H1 (cell line): ENCODE results near the gene PRR5L. TPM values are rescaled to one million over a fixed set of nuclear protein-coding genes. Genes with fewer than 3 reads are reported as not detected.
A peak's percentile ranks its signal among the peaks of the same experiment; 100 is the strongest.

Source experiments
- CTCF ChIA-PET: fragments of 300-600 bp; sonication (Branson Sonifier 250); formaldehyde crosslinking; loops from one replicate; lab custom pipeline; 2021; ENCODE audit not compliant: partially characterized antibody; lab: Charles Lee
- POLR2A ChIA-PET: fragments of 300-600 bp; sonication (Branson Sonifier 250); formaldehyde crosslinking; loops from one replicate; lab custom pipeline; 2021; ENCODE audit warnings: inconsistent platforms; ENCODE audit not compliant: partially characterized antibody; lab: Charles Lee
- DNase-seq, 2 experiments: peaks; one replicate each; pipeline versions ENCODE4 v3.0.0 to v3.0.0-alpha.2; 2010 to 2022; ENCODE audit warnings: low spot score in 2 of 2, low read depth in 1 of 2, mixed read lengths in 1 of 2
- FAIRE-seq: peaks from 2 replicates; lab custom pipeline; 2011; peaks lifted over from hg19 to GRCh38; lab: Jason Lieb, UNC
- H2AFZ ChIP-seq: 2 replicates; pipeline ENCODE4 v1.8.1; 2012; ENCODE audit warnings: low read length, inconsistent platforms
- H2AK5ac ChIP-seq: 2 replicates; pipeline ENCODE4 v1.6.1; 2013; ENCODE audit warnings: low read depth, low read length
- H2BK120ac ChIP-seq: replicated peaks from 2 replicates; pipeline ENCODE3; 2013; ENCODE audit warnings: low read depth, low read length, inconsistent platforms
- H2BK12ac ChIP-seq: 2 replicates; pipeline ENCODE4 v1.6.1; 2013; ENCODE audit warnings: low read depth, low read length
- H2BK15ac ChIP-seq: 2 replicates; pipeline ENCODE4 v1.6.1; 2013; ENCODE audit warnings: low read length
- H2BK20ac ChIP-seq: 2 replicates; pipeline ENCODE4 v1.6.1; 2013; ENCODE audit warnings: low read length
- H2BK5ac ChIP-seq: 2 replicates; pipeline ENCODE4 v1.6.1; 2013; ENCODE audit warnings: low read depth, low read length
- H3K14ac ChIP-seq: 2 replicates; pipeline ENCODE4 v1.6.1; 2013; ENCODE audit warnings: inconsistent platforms; ENCODE audit not compliant: insufficient read length
- H3K18ac ChIP-seq: 2 replicates; pipeline ENCODE4 v1.6.1; 2013; ENCODE audit warnings: low read length; ENCODE audit errors: extremely low read depth
- H3K23ac ChIP-seq: 2 replicates; pipeline ENCODE4 v1.6.1; 2013; ENCODE audit warnings: inconsistent platforms; ENCODE audit not compliant: insufficient read length
- H3K23me2 ChIP-seq: 2 replicates; pipeline ENCODE4 v1.6.1; 2013; ENCODE audit warnings: low read depth, low read length
- H3K27ac ChIP-seq: 2 replicates; pipeline ENCODE4 v1.6.1; 2011; ENCODE audit warnings: low read depth, low read length, inconsistent platforms
- H3K27me3 ChIP-seq, 4 experiments: replicated peaks in 1 of 4; 1 replicate in 1 of 4; 2 replicates in 3 of 4; pipeline versions ENCODE4 v1.6.1 to v1.8.1; 2011 to 2013; ENCODE audit warnings: low read length in 3 of 4, mild to moderate bottlenecking in 3 of 4, inconsistent platforms in 2 of 4, mixed read lengths in 2 of 4, moderate library complexity in 1 of 4; ENCODE audit not compliant: control insufficient read depth in 3 of 4, insufficient read depth in 3 of 4; ENCODE audit errors: extremely low read depth in 1 of 4
- H3K36me3 ChIP-seq, 4 experiments: 2 replicates each; pipeline versions ENCODE4 v1.6.1 to v1.8.1; 2011 to 2013; ENCODE audit warnings: mild to moderate bottlenecking in 4 of 4, low read length in 3 of 4, moderate library complexity in 2 of 4, control low read depth in 1 of 4, inconsistent platforms in 1 of 4; ENCODE audit not compliant: insufficient read depth in 4 of 4, control insufficient read depth in 2 of 4
- H3K4ac ChIP-seq: replicated peaks from 2 replicates; pipeline ENCODE3; 2013; ENCODE audit warnings: low read length, low read depth, mixed read lengths, inconsistent platforms; ENCODE audit not compliant: insufficient read length
- H3K4me1 ChIP-seq, 4 experiments: replicated peaks in 1 of 4; 1 replicate in 1 of 4; 2 replicates in 3 of 4; pipeline versions ENCODE4 v1.6.1 to v1.8.1; 2011 to 2013; ENCODE audit warnings: low read length in 3 of 4, inconsistent platforms in 2 of 4, mixed read lengths in 1 of 4; ENCODE audit not compliant: insufficient read depth in 4 of 4, control insufficient read depth in 3 of 4
- H3K4me2 ChIP-seq, 2 experiments: 2 replicates each; pipeline versions ENCODE4 v1.6.1 to v1.8.1; 2011 to 2013; ENCODE audit warnings: low read depth in 2 of 2, low read length in 2 of 2, control low read depth in 1 of 2, inconsistent platforms in 1 of 2, mild to moderate bottlenecking in 1 of 2; ENCODE audit not compliant: insufficient read depth in 1 of 2
- H3K4me3 ChIP-seq, 4 experiments: fragments of 200-600, 300-600 bp in 1 of 4; sonication (generic), shearing (Covaris generic), sonication (Bioruptor Twin) in 1 of 4; 2 replicates each; pipeline versions ENCODE4 v1.5.1 to v1.8.1; 2011 to 2016; ENCODE audit warnings: low read length in 4 of 4, low read depth in 3 of 4, control low read depth in 2 of 4, inconsistent platforms in 2 of 4, mild to moderate bottlenecking in 2 of 4, mixed read lengths in 1 of 4, moderate library complexity in 1 of 4; ENCODE audit not compliant: insufficient read depth in 2 of 4; ENCODE audit errors: extremely low read depth in 1 of 4
- H3K56ac ChIP-seq: replicated peaks from 2 replicates; pipeline ENCODE3; 2013; ENCODE audit warnings: low read depth, mild to moderate bottlenecking, mixed read lengths, low read length, inconsistent platforms; ENCODE audit not compliant: insufficient read length
- H3K79me1 ChIP-seq: 2 replicates; pipeline ENCODE4 v1.6.1; 2013; ENCODE audit warnings: low read depth, low read length, control low read depth
- H3K79me2 ChIP-seq, 2 experiments: 2 replicates each; pipeline versions ENCODE4 v1.6.1 to v1.8.1; 2012 to 2013; ENCODE audit warnings: low read length in 2 of 2, mild to moderate bottlenecking in 2 of 2, inconsistent platforms in 1 of 2; ENCODE audit not compliant: insufficient read depth in 2 of 2, control insufficient read depth in 1 of 2
- H3K9ac ChIP-seq, 4 experiments: replicated peaks in 1 of 4; 1 replicate in 1 of 4; 2 replicates in 3 of 4; pipeline versions ENCODE4 v1.6.1 to v1.8.1; 2011 to 2013; ENCODE audit warnings: low read depth in 3 of 4, low read length in 3 of 4, control low read depth in 2 of 4, mild to moderate bottlenecking in 2 of 4, moderate library complexity in 2 of 4, inconsistent platforms in 1 of 4; ENCODE audit errors: extremely low read depth in 1 of 4
- H3K9me3 ChIP-seq, 2 experiments: 2 replicates each; pipeline versions ENCODE4 v1.6.1 to v1.8.1; 2012 to 2013; ENCODE audit warnings: mild to moderate bottlenecking in 2 of 2, moderate library complexity in 2 of 2, control low read depth in 1 of 2, inconsistent platforms in 1 of 2, low read depth in 1 of 2, low read length in 1 of 2, mixed read lengths in 1 of 2; ENCODE audit not compliant: insufficient read depth in 2 of 2
- H4K20me1 ChIP-seq, 2 experiments: replicated peaks in 1 of 2; 2 replicates each; pipeline versions ENCODE3 to v1.8.1; 2011 to 2013; ENCODE audit warnings: inconsistent platforms in 2 of 2, low read length in 2 of 2, mild to moderate bottlenecking in 1 of 2; ENCODE audit not compliant: insufficient read depth in 2 of 2, control insufficient read depth in 1 of 2
- H4K5ac ChIP-seq: 2 replicates; pipeline ENCODE4 v1.6.1; 2013; ENCODE audit warnings: low read length, low read depth, mixed read lengths, inconsistent platforms; ENCODE audit not compliant: insufficient read length
- H4K8ac ChIP-seq: 2 replicates; pipeline ENCODE4 v1.8.0; 2013; ENCODE audit warnings: mild to moderate bottlenecking, moderate library complexity, low read length, inconsistent platforms; ENCODE audit not compliant: insufficient read depth; ENCODE audit errors: extremely low read depth
- H4K91ac ChIP-seq: replicated peaks from 2 replicates; pipeline ENCODE3; 2013; ENCODE audit warnings: low read length, mixed read lengths, inconsistent platforms; ENCODE audit not compliant: insufficient read length
- ASH2L ChIP-seq: fragments of 200-600, 300-600 bp; sonication (generic); IDR thresholded peaks from one replicate; pipeline ENCODE4 v1.7.1; 2017; ENCODE audit warnings: low read length
- CBX5 ChIP-seq: fragments of 300-800, 300-1000 bp; sonication (generic); IDR thresholded peaks from 2 replicates; pipeline ENCODE4 v1.7.1; 2016; ENCODE audit warnings: antibody characterized with exemption, low read length, low read depth
- CHD1 ChIP-seq: IDR thresholded peaks from 2 replicates; pipeline ENCODE4 v1.6.1; 2012; ENCODE audit warnings: low read depth, low read length, improper control_type of control experiment
- NANOG ChIP-seq: IDR thresholded peaks from 2 replicates; pipeline ENCODE4 v1.6.1; 2011; ENCODE audit warnings: low read length, low read depth, mild to moderate bottlenecking, inconsistent platforms; ENCODE audit not compliant: insufficient read depth, poor library complexity, severe bottlenecking
- RAD21 ChIP-seq, 2 experiments: IDR thresholded peaks in 1 of 2; conservative IDR thresholded peaks in 1 of 2; 2 replicates each; pipeline ENCODE4 v1.6.1; 2011; ENCODE audit warnings: low read depth in 2 of 2, low read length in 2 of 2, improper control_type of control experiment in 1 of 2, inconsistent platforms in 1 of 2, mild to moderate bottlenecking in 1 of 2, moderate library complexity in 1 of 2
- RBBP5 ChIP-seq: IDR thresholded peaks from 2 replicates; pipeline ENCODE4 v1.7.1; 2012; ENCODE audit warnings: low read depth, mild to moderate bottlenecking, inconsistent platforms, low read length, moderate library complexity, borderline replicate concordance
- SIN3A ChIP-seq, 2 experiments: IDR thresholded peaks in 1 of 2; conservative IDR thresholded peaks in 1 of 2; 2 replicates each; pipeline ENCODE4 v1.6.1; 2011 to 2012; ENCODE audit warnings: low read length in 2 of 2, improper control_type of control experiment in 1 of 2, low read depth in 1 of 2, mild to moderate bottlenecking in 1 of 2
- WGBS, 2 experiments: shearing (Covaris generic) in 1 of 2; methylation state at CpG; one replicate each; pipeline versions ENCODE4 v1.1.6 to v1.1.7; 2013 to 2015; ENCODE audit warnings: low lambda C conversion rate in 2 of 2, mixed read lengths in 2 of 2, inconsistent platforms in 1 of 2, low coverage in 1 of 2, missing lambda C conversion rate in 1 of 2; ENCODE audit not compliant: insufficient replicate concordance in 2 of 2, insufficient coverage in 1 of 2, insufficient read length in 1 of 2; ENCODE audit errors: extremely low coverage in 1 of 2, missing lambda C conversion rate in 1 of 2; 5-methylcytosine and 5-hydroxymethylcytosine counted together
- polyA plus RNA-seq, 7 experiments: library from polyadenylated mRNA; depleted of rRNA in 3 of 7; stranded (reverse) in 5 of 7; unstranded in 2 of 7; fragments of >200 nt in 5 of 7; fragments of 200-250 nt in 2 of 7; gene quantifications; 1 replicate in 5 of 7; 2 replicates in 1 of 7; 4 replicates in 1 of 7; pipeline versions ENCODE4 v1.2.1 to v1.2.3, GENCODE V29; 2011 to 2013; ENCODE audit warnings: missing spikeins in 2 of 7, mixed read lengths in 2 of 7
- total RNA-seq: library from RNA; stranded (reverse); fragmentation: NEBNext Ultra II Directional; extraction: Animal tissue kit (Norgen Biotek cat#: 25700); gene quantifications from 2 replicates; pipeline ENCODE4 v1.2.1, GENCODE V29; 2021
- TF ChIP-seq, protein P1 (sequence below), 3 experiments: IDR thresholded peaks; 1 replicate in 2 of 3; 2 replicates in 1 of 3; pipeline versions ENCODE4 v1.5.1 to v1.6.1; 2011; ENCODE audit warnings: low read length in 3 of 3, mild to moderate bottlenecking in 3 of 3, inconsistent platforms in 2 of 3, low read depth in 1 of 3, moderate library complexity in 1 of 3; ENCODE audit not compliant: insufficient read depth in 1 of 3; ENCODE audit errors: control extremely low read depth in 1 of 3

The PRR5L gene
- total and polyA plus RNA-seq, 2 of the 8 experiments (the other 6 are each of a cell fraction or from before 2014, with no cell fraction given), result 6.6 to 10.1 TPM

DNA sequence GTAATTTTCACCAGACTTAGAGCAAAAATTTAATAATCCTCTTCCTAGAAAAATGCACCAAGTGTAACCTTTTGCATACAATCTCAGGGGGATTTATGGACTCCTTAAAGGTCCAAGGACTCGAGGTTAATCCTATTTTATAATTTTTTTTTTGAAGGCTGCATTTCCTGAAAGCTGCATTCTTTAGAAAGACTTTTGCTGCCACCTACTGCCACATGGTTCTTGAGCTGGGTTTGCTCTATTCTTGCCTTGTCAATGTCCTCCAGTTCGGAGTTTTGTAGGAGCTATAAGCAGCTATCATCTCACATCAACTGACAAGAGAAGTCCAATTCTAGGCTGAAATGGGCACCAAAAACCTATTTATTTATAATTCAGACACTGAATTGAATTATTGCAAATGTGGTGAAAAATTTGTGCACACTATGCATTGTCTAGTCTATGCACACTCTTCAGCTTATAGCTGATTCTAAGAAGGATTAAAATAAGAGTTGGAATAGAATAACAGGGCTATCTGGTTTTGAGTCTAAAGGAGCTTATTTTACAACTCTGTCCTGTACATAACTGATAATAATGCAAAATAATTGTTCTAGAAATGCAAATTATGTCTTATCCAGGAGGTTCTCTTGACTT is 182.7 kb downstream of the PRR5L start:
- Histone ChIP-seq H3K23ac (no peak overlapping the region), H3K4me1 (no peaks in the 10 kb centered on the region), H3K27ac (no peak overlapping the region), H3K79me1 (no peaks in the 10 kb centered on the region), H3K36me3 (no peaks in the 10 kb centered on the region), H3K56ac (no peak overlapping the region), H3K23me2 (no peaks in the 10 kb centered on the region), H4K91ac (no peak overlapping the region), H4K5ac (no peak overlapping the region), H3K4ac (no peak overlapping the region), H4K8ac (no peak overlapping the region), H2AK5ac (no peak overlapping the region), H3K4me3 (no peak overlapping the region), H2AFZ (no peak overlapping the region), H2BK12ac (no peak overlapping the region), H2BK20ac (no peak overlapping the region), H3K79me2 (no peaks in the 10 kb centered on the region), H4K20me1 (no peaks in the 10 kb centered on the region), H2BK5ac (no peak overlapping the region), H3K18ac (no peak overlapping the region), H3K27me3 (no peaks in the 10 kb centered on the region), H3K4me2 (no peak overlapping the region), H3K9ac (no peak overlapping the region), H2BK120ac (no peak overlapping the region), H2BK15ac (no peak overlapping the region), H3K14ac (no peak overlapping the region), H3K9me3 (no peaks in the 10 kb centered on the region)
- peak; percentile 39 for FAIRE-seq
- TF ChIP-seq CBX5, result no peak
- TF ChIP-seq, protein P1, sequence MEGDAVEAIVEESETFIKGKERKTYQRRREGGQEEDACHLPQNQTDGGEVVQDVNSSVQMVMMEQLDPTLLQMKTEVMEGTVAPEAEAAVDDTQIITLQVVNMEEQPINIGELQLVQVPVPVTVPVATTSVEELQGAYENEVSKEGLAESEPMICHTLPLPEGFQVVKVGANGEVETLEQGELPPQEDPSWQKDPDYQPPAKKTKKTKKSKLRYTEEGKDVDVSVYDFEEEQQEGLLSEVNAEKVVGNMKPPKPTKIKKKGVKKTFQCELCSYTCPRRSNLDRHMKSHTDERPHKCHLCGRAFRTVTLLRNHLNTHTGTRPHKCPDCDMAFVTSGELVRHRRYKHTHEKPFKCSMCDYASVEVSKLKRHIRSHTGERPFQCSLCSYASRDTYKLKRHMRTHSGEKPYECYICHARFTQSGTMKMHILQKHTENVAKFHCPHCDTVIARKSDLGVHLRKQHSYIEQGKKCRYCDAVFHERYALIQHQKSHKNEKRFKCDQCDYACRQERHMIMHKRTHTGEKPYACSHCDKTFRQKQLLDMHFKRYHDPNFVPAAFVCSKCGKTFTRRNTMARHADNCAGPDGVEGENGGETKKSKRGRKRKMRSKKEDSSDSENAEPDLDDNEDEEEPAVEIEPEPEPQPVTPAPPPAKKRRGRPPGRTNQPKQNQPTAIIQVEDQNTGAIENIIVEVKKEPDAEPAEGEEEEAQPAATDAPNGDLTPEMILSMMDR (IDR thresholded peaks at IDR 0.05; ENCODE audit: control extremely low read depth in 1 of 3, insufficient read depth in 1 of 3, low read depth in 1 of 3, low read length in 3 of 3), result peak in 2 of 3 experiments; percentile 62 to 71; a peak in 3 of 4 replicates
- no peak for TF ChIP-seq RBBP5
- no peak for TF ChIP-seq CHD1
- TF ChIP-seq SIN3A (conservative IDR thresholded peaks at IDR 0.05 in 1 of 2, IDR thresholded peaks at IDR 0.05 in 1 of 2; ENCODE audit: low read depth in 1 of 2, low read length in 2 of 2), result no peak
- peak; percentile 90 to 92 for TF ChIP-seq RAD21 (IDR thresholded peaks at IDR 0.05 in 1 of 2, conservative IDR thresholded peaks at IDR 0.05 in 1 of 2; ENCODE audit: low read depth in 2 of 2, low read length in 2 of 2)
- no peak for TF ChIP-seq ASH2L
- no peak for TF ChIP-seq NANOG
- POLR2A ChIA-PET, result interaction anchor here (0.7 to 1.8 kb wide), 3 partner anchors 116 to 187 kb away, joined by 3 to 5 read pairs (median 3); no protein-coding TSS in a partner anchor
- DNase-seq, result no peak
- CTCF ChIA-PET, result interaction anchor here (0.6 to 6.5 kb wide), 48 partner anchors 9 to 761 kb away, joined by 3 to 152 read pairs (median 5); partner anchors contain the start of genes COMMD9 and PRR5L
- 74% methylated on average over 2 of the region's 2 CpGs; no CpG with 5 or more reads in 1 of the 2 experiments for WGBS, 2 experiments
